ENCODE results near the gene CHRM5.
"Not testable (repeated sequence)": the region's sequence is repeated elsewhere in the genome, so short reads cannot be mapped to it uniquely, and the experiment has no call there.

CHRM5 gene

DNA sequence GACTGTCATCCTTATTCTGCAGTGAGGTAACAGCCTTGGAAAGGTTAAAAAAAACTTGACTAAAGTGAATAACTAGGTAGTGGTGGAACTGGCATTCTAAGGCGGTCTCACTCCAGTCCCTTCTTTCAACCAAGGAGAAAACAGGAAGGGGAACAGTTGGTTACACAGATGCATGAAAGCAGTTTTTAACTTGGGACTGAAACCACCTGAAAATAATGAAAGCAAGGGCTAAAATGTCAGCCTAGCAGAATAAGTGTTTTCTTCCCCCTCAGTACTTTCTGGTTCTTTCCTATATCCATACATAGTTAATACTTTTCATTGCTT, 71.5 kb downstream of the CHRM5 start:
- no peak for DNase-seq (ENCODE audit: low read depth in 2 of 3, low spot score in 1 of 3)

DNA sequence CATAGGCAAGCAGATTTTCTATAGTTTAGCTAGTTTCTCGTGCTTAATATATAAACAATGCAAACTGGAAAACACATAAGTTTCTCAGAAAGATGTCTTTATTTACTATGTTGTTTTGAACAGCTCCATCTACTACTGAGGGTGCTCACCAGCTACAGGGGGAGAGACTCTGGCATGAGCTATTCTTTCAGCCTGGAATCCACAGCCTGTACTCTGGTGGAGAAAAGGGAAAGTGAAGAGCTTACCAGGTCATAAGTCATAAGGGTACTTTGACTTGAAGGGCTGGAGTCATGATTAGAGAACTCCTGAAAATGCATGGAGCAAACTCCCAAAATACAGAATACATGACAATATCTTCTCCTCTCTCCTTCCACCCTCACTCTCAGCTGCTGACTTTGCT, 75.1 kb downstream of the CHRM5 start:
- DNase-seq (ENCODE audit: low read depth in 2 of 3, low spot score in 1 of 3): no peak

DNA sequence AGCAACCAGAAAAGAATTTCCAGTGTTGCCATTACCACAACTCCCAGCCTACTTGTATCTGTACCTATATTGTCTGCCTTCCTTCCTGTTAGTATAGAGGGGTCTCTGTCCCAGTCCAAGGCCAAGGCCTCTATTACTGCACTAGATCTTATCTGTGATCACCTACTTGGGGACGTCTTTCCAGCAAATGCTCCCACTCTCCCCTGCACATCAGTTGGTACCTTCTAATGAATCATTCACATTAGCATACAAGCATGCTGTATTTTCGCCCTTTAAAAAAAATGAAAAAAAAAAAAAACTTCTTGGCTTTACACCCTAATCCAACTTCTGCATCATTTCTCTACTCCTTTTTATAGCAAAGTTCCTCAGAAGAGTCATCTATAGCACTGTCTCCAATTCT, 75.5 kb downstream of the CHRM5 start:
- DNase-seq (ENCODE audit: low read depth in 2 of 3, low spot score in 1 of 3): no peak

DNA sequence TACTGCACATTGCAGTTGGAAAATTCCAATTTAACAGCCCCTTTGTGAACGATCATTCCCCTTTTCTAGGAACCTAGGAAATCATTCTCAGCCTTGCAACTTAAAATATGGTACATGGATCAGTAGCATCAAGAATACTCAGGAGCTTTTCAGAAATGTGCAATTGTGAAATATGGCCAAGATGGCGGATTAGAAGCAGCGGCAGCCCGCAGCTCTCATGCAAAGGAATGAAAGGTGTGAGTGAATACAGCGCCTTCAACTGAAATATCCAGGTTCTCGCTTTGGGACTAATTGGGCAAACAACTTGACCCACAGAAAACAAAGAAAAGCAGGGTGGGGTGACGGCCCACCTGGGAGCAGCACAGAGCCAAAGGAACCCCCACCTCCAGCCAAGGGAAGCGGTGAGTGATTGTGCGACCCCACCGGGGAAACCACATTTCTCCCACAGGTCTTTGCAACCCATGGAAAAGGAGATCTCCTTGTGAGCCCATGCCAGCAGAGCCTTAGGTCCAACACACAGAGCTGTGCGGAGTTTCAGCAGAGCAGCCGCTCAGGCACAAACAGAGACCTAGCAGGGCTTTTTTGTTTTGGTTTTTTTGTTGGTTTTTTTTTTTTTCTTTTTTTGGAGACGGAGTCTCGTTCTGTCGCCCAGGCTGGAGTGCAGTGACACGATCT, 78.3 kb downstream of the CHRM5 start:
- no peak for DNase-seq (ENCODE audit: low read depth in 2 of 3, low spot score in 1 of 3)

DNA sequence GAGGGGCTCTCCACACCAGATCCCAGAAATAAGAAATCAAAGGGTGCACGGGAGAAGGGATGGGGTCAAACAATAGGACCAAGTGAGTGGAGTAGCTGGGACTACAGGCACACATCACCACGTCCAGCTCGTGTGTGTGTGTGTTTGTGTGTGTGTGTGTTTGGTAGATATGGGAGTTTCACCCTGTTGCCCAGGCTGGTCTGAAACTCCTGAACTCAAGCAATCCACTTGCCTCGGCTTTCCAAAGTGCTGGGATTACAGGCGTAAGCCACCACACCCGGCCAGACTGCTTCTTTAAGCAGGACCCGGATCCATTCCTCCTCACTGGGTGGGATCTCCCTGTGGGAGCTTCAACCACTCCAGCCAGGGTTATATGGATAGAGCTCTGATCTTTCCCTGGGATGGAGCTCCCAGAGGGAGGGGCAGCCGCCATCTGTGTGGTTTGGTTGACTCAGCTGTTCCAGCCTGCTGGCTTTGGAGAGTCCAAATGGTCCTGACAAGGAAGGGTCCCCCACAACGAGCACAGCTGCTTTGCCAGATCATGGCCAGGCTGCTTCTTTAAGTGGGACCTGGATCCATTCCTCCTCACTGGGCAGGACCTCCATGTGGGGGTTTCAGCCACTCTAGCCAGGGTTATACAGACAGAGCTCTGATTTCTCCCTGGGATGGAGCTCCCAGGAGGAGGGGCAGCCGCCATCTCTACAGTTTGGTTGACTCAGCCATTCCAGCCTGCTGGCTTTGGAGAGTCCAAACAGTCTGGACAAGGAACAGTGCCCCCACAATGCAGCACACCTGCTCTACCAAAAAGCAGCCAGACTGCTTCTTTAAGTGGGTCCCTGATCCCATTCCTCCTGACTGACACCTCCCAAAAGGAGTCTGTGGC, 79.8 kb downstream of the CHRM5 start:
- DNase-seq (ENCODE audit: low read depth in 2 of 3, low spot score in 1 of 3): no peak

GRCh38 chr15:34049112-34049511, 80.8 kb downstream of the CHRM5 start:
- no peak for DNase-seq (ENCODE audit: low read depth in 2 of 3, low spot score in 1 of 3)

- not testable (repeated sequence) for DNase-seq (ENCODE audit: low read depth in 2 of 3, low spot score in 1 of 3)
Measured at GRCh38 chr15:34050385-34050784, 82.1 kb downstream of the CHRM5 start.

- no peak for DNase-seq (ENCODE audit: low read depth in 2 of 3, low spot score in 1 of 3)
Measured at GRCh38 chr15:34054081-34054707, 85.9 kb downstream of the CHRM5 start.

DNA sequence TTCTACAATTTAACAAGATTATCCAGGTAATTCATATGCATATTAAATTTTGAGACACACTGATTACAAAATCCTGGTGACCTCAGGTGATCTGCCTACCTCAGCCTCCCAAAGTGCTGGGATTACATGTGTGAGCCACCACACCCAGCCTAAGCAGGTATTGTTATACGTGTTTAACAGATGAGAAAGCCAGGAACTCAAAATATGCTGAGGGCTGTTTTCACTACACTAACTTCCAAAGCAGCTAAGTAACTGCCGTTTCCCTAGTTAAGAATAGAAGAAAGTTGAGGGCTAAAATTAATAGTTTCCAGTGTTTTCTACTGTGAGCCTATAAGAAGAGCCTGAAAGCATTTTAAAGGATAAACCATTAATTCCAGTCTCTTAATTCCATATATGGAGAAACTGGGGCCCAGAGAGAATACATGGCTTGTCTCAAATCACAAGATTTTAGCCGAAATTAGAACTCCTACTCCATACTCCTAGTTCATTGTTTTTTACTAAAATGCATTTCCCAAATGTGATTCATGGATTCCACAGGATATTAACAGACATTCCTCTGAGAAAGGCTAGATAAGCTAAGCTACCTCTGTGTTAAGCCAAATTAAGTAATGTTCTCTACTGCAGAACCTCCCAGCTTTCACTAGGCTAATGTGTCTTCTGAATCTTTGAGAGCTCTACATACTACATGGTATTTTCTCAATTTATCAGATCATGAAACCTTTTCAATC, 87.7 kb downstream of the CHRM5 start:
- no peak for DNase-seq (ENCODE audit: low read depth in 2 of 3, low spot score in 1 of 3)

GRCh38 chr15:34056911-34057310, 88.6 kb downstream of the CHRM5 start:
- DNase-seq (ENCODE audit: low read depth in 2 of 3, low spot score in 1 of 3): no peak

DNA sequence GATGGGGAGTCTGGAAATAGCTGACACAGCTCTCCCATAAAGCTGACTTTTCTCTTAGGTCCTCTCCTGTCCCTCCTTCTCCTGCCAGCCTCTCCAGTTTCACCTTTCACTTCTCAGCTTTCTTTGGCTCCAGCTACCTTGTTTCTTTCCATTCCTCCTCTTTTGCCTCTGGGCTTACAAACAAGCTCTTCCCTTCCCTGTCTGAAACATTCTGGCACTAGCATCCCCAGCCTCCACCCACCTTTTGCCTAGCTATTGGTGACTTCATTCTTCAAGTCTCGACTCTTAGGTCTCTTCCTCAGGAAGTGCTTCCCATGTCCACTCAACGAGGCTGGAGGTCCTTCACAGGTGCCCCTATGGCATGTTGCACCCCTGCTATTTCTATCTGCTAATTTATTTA, 91.2 kb downstream of the CHRM5 start:
- DNase-seq (ENCODE audit: low read depth in 2 of 3, low spot score in 1 of 3): no peak

DNA sequence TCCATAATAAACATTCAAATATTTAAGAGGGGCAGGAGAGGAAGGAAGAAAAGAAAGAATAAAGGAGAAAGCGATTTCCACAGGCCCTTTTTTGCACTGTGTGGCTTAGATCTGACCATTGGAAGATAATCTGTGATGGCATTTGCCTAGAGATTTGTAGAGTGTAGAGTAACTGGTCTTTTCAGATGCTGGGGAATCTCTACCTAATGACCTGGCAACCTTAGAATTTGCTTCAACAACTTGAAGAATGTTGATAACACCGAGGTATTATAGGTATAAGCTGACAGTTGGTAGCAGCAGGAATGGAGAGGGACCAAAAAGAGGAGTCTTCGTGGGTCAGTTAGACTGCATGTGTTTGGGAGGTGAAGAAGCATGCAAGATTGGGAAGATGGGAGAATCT, 91.6 kb downstream of the CHRM5 start:
- DNase-seq (ENCODE audit: low read depth in 2 of 3, low spot score in 1 of 3): no peak

- DNase-seq (ENCODE audit: low read depth in 2 of 3, low spot score in 1 of 3): no peak
Measured at GRCh38 chr15:34064438-34064837, 96.1 kb downstream of the CHRM5 start.

DNA sequence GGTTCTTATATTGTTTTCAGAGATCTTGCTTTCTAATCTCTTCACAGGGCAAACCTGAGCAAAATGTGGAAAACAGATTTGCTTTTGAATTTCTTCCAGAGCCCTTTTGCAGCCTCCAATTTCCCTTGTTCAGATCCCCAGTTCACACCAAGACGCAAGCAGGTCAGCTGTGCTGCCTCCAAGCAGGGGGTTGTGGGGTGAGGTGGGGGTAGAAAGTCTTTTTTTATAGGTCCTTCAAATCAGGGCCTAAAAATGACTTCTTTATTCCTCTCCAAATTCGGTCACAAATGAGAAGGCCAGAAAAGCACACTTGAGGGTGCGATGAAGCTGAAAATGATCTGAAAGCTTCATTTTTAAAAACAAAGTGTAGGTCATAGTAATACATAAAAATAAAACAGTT, 97.0 kb downstream of the CHRM5 start:
- DNase-seq (ENCODE audit: low read depth in 2 of 3, low spot score in 1 of 3): no peak

GRCh38 chr15:34065941-34066340, 97.6 kb downstream of the CHRM5 start:
- DNase-seq (ENCODE audit: low read depth in 2 of 3, low spot score in 1 of 3): no peak

GRCh38 chr15:34070003-34070402, 101.7 kb downstream of the CHRM5 start:
- no peak for DNase-seq (ENCODE audit: low read depth in 2 of 3, low spot score in 1 of 3)

DNA sequence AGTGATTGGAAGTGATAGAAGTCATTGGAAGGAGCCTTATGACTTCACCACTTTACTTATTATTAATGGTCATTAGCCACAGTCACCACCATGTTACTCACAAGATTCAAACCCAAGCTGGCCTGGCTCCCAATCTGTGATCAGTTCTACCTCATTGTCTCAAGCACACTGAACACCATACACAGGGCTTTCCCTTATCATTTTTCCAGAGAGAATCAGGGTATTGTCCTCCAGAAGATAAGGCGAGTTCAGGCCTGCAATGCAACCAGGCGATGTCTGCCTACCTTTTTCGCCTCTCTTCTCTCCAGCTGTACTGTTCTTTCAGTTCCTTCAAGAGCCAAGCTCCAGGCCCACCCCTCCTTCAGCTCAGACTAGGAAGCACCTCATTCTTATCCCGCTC, 108.5 kb downstream of the CHRM5 start:
- DNase-seq (ENCODE audit: low read depth in 2 of 3, low spot score in 1 of 3): no peak

DNA sequence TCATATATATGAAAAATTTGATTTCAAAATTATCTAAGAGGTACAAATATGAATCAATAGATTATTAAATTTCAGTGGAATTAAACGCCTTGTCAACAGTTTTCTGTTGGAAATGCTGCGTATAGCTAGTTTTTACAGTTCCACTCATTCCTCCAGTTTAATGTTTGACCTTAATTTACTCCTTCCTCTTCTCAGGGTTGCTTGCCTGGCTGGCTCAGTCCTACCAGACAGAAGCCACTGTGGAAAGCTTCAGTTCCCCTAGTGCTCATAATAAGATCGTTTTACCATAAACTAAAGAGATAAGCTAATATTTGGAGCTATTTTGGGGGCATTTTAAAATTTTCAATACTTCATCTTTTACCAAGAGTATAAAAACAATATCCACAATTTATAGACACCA, 110.6 kb downstream of the CHRM5 start:
- DNase-seq (ENCODE audit: low read depth in 2 of 3, low spot score in 1 of 3): no peak

DNA sequence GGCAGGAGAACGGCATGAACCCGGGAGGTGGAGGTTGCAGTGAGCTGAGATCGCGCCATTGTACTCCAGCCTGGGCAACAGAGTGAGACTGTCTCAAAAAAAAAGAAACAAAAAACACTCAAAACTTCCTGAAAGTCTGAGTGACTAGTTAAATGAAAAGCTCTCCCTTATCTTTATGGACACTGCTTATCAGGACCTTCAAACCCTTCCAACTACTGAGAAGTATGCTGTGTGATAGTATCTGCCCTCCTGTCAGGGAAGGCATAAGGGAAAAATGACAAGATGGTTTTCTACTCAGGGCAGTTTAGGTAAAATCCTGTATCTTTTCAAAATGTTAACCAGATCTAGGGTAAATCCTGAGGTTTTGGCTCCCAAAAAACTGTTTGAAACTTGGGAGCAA, 111.6 kb downstream of the CHRM5 start:
- DNase-seq (ENCODE audit: low read depth in 2 of 3, low spot score in 1 of 3): no peak

DNA sequence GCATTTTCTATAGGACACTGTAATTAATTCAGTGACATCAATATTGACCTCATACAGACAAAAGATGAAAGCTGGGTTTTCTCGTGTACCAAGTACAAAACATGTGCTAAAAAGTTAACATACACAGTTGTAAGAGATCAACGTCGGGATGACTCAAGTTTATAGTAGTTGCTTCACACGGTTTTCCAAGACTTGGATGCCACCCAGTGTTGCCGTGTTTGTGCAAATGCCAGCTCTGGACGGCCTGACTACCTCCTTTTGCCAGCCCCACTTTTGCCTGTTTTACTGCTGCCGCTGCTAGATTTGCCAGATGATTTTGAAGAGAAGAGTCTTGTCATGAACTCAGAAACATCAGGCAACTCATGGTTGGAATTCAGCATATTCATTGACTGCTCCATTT, 115.8 kb downstream of the CHRM5 start:
- no peak for DNase-seq (ENCODE audit: low read depth in 2 of 3, low spot score in 1 of 3)

DNA sequence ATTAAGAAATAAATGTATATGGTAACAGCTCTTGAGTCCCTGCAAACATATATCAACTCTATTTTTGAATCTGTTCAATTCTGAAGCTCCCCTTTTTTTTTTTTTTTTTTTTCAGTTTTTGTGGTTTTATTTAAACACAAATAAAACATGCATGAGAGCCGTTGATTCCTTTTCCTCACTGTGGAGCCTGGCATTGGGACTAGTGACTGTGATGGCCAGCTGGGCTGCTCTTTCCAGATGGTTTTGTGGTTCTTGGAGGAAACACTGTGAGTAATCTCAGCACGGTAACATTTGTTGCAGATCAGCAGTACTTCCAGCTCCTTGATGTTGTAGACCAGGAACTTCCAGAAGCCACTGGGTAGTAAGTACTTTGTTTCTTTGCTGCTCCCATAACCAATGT, 117.4 kb downstream of the CHRM5 start:
- DNase-seq (ENCODE audit: low read depth in 2 of 3, low spot score in 1 of 3): no peak

- DNase-seq (ENCODE audit: low read depth in 2 of 3, low spot score in 1 of 3): no peak
Measured at GRCh38 chr15:34099914-34100313, 131.6 kb downstream of the CHRM5 start.

Measured in stimulated activated CD4-positive, alpha-beta T cell treated with anti-CD3 and anti-CD28 coated beads, Interleukin-12 subunit alpha, Interleukin-12 subunit beta, amount 100 ng/mL, for 48 hours (primary cell).